ENCODE data around the gene KERA.

The KERA gene

DNA sequence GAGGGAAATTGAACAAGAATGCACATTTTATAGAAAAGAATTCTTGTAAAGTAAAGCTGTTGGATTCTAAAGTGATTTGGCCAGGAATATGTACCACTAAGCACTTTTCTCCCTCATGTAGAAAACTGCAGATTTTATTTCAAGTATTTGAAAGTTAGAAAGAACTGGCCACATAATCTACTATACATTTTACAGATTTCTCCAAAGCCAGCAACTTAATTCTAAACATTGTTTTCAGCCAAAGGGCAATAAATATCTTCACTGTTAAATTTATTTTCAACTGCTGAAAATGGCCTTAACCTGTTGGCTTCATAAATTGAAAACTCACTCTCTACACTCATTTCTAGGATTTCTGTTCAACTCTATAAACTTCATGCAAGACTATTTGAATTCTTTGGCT, 15.6 kb upstream of the KERA start:
- DNase-seq = no peak

DNA sequence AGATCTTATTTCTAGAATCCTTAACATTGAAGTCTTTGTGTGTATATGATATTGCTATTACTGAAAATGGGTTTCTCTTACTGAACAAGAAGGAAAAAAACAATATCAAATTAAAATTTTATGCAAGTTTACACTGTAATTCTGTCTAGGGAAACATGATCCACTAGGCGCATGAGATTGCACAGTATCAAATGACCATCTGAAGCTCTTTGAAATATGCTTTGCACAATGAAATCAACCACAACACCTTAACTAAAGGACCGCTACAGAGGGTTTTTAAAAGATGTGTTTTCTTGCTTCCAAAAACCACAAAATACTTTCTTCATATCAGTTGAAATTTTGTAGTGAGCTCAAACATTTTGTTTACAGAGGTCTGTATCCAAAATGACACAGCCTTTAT, 15.1 kb upstream of the KERA start:
- DNase-seq = no peak

GRCh38 chr12:91070936-91071335, 13.1 kb upstream of the KERA start:
- DNase-seq = no peak

DNA sequence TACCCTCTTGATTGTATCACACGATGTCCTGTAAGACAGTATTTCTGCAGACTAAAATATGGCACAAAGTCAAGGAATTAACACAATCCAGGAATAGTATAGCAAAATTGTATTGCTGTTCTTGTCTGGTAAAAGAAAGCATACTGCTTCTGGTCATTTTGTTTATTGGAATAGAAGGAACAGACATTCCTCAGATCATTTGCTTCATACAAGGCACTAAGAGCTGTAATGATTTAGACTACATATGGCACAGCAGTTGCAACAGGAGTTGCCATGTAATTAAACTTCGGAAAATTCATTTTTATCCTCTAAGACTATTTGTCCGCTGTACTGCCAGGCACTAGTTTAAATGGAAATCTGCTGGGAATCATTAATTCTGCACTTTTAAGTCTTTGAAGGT, 7.6 kb upstream of the KERA start:
- DNase-seq = no peak

DNA sequence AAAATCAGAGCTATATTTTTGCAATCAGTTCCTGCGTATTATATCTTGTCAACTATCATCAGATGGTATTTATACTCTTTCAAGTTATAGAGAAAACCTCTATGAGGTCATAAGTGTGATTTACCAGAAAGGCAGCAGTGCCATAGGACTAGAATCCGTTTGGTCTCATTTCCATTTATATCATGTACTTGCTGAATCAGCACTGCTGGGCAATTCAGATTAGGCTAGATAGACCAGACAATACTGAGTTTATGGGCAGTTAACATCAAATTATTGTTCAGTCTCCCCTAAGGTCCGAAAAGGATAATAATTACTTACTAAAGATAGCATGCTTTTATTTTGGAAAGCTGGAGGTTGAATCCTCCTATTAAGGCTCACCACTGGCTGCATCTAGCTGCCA, 6.8 kb upstream of the KERA start:
- DNase-seq = no peak

GRCh38 chr12:91061091-91061490, 3.3 kb upstream of the KERA start:
- DNase-seq = no peak

GRCh38 chr12:91059211-91059610, 1.4 kb upstream of the KERA start:
- DNase-seq = no peak

DNA sequence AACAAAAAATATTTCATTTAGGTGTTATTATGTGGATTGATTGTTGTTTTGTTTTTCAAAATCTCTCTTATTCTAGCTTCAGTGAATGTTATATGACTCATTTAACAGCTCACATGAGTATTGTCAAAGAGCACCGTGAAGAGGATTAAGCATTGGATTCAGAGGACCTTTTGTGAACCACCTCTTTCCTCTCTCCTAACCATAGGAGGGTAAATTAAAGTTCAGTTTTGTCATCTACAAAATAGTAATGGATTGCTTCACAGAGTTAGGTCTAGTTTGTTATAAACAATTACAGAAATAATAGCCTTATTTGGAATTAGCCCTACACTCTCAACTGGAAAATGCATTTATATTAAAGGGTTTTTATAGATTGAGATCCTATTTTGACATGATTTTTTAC, 962 bp upstream of the KERA start:
- DNase-seq = no peak

- DNase-seq = no peak
Measured at GRCh38 chr12:91056488-91056887, 1.3 kb downstream of the KERA start.

GRCh38 chr12:91055976-91056375, 1.8 kb downstream of the KERA start:
- DNase-seq = no peak

DNA sequence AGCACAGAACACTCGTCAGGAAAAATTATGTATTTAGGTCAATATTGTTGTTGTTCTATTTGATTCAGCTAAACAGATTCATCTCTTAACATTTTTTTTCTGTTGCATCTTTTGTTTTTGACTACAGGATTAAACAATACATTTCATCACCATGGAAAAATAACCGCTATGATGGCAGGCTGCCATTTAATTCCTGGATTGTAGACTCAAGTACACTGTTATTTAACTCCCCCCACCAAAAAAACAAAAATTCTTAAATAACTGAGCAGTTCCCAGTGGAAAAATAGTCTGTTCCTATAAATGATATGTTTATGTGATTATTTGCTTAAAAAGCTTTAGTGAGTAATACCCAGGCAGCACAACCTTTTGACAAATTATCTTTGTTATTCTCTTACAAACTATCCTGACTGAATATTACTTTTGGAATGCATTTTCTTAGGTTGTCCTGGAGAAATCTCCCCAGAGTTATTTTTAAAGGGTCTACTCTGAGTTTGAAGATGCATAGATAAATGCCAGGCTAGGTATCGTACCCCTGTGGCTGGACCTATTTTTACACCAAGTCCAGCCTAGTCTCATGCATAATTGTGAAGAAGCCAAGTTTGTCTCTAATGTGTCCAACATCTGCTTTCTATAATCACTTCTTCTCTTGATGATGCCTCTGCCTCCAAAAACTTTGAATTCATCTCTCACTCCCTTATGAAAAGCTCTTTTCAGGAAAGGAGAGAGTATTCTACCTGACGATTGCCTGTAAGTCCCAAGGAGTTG, 3.7 kb downstream of the KERA start:
- no peak for DNase-seq

DNA sequence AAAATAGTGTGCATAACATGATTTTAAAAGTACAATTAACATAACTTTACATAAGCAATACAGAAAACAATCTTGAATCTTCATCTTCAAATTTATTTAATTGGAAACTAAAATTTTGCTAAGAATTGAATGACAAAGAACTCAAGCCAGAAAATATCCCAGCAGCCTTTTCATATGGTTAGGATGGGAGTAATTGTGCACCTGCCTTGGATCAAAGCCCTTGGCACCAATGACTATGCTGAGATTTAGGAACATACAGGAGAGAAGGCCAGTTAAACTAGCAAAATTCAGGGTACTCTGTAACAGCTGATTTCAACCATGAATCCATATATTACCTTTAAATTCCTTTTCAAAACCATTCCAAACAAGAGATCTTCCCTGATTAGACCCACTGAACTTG, 5.8 kb downstream of the KERA start:
- no peak for DNase-seq

DNA sequence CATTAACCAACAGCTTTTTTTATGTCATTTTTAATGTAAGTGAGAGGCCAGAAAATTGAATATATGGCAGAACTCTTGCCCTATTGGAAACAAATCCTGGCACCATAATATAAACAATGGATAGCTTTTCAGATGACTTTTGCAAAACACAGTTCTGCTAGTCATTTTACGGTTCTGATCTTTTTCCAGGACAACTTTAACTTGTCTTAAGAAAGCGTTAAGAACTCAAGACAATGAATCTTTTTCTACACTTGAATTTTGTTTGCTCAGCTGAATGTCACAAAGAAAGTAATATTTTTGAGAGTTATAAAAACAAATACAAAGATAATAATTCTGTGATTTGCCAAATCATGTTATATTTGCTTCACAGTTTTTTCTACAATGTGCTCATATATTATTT, 13.2 kb downstream of the KERA start:
- no peak for DNase-seq

- DNase-seq = no peak
Measured at GRCh38 chr12:91043408-91043807, 14.4 kb downstream of the KERA start.

DNA sequence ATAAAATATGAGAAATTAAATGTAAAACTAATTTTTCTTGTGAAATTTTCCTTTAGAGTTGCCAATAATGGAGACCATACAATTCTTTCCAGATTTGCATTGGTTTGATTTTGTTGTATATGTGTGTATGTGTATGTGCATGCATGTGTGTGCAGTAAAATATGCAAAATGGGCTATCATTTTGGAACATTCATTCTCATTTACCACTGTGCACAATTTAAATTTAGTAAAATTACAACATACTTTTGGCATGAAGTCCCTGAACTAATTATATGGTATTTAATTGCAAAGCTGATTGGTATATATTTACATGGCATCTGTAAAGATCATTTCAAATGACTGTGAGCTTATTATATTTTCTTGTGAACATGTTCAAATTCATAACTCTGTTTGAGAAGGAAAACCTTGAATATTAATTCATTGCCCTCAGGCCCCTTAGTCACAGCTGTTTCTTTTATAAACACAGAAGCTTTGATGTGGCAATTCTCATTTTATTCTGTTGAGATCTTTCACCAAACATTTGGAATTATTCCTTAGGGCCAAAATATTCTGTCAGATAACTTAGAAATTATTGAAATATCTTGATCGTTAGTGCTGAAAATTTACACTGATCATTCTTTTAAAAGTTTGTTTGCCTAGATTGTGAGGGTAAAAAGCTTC, 17.6 kb downstream of the KERA start:
- DNase-seq = no peak

GRCh38 chr12:91037276-91037675, 20.5 kb downstream of the KERA start:
- no peak for DNase-seq

DNA sequence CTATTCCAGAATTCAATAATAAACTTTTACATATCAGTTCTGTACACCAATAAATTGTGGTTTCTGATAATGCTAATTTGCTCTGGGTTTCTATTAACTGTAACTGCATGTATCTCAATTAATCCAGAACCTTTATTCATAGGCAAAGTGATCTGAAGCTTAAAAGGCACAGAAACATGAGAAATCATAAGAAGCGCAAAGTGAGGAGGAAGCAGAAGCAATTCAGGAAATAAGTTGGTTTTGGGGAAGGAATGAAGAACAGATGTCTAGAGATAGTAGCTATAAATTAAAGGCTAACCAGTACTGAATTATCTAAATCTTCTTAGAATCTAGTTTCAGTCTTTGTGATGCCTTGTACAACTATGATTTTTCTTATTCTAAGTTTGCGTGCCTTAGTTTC, 24.6 kb downstream of the KERA start:
- DNase-seq = no peak

- DNase-seq = no peak
Measured at GRCh38 chr12:91023326-91024004, 34.4 kb downstream of the KERA start.

DNA sequence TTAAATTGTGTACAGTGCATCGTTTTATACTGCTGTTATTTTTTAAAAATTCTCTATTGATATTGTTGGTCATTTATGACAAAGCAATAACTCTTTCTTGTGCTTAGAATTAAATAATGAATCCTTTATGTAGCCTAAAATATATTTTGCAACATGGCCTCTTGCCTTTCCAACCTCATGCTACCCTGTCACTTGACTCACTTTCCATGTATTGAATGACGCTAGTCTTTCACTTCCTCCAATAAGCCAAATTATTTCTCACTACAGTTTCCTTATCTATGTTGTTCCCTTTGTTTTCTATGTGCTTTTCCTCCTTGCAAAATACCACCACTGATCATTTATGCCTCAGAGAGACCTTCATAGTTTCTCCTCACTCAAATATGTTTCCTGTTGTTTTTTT, 36.7 kb downstream of the KERA start:
- DNase-seq = no peak

- no peak for DNase-seq
Measured at GRCh38 chr12:91019455-91019854, 38.4 kb downstream of the KERA start.

DNA sequence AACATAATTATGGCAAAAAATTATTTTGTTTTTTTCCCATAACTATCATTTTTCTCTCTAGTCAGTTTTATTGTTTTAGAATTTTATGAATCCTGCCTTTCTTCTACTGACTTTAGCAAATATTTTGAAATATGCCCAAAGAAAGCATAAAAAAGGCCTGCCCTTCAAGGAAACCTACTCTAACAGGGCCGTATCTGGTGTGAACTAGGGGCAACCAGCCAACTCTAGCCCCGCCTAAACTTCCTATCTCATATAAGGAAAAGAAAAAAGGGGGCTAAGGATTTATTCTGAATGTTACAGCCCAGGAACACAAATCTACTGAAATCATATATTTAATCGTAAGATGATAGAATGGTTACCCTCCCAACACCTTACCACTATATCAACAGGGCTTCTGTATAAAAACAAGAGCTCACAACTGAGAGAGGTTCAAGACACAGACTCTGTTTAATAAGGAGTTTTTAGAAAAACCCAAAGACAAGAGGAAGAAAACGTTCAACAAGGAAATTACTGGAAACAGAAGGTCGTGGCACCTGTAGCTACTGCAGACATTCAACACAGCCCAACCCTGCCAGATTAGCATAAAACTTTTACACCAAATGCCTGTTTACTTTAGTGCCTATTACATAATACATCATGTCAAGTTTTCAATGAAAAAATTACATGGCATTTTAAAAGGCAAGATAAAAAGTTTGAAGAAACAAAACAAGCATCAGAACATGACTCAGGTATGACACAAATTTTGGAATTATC, 40.1 kb downstream of the KERA start:
- DNase-seq = no peak

- no peak for DNase-seq
Measured at GRCh38 chr12:91017043-91017442, 40.8 kb downstream of the KERA start.

GRCh38 chr12:91009319-91009950, 48.4 kb downstream of the KERA start:
- no peak for DNase-seq
